GM18505 (cell line): ENCODE data around the gene RABGAP1L.

Experiments used
- ATAC-seq: cut with Tn5 transposase; IDR thresholded peaks from one replicate; pipeline ENCODE4 v1.9.1; 2021; ENCODE audit not compliant: unreplicated experiment
- POLR2A ChIP-seq: IDR thresholded peaks from 4 replicates; pipeline ENCODE4 v1.6.1; 2011; ENCODE audit warnings: borderline replicate concordance; ENCODE audit not compliant: insufficient read depth, insufficient read length; ENCODE audit errors: extremely low read depth

RABGAP1L gene

DNA sequence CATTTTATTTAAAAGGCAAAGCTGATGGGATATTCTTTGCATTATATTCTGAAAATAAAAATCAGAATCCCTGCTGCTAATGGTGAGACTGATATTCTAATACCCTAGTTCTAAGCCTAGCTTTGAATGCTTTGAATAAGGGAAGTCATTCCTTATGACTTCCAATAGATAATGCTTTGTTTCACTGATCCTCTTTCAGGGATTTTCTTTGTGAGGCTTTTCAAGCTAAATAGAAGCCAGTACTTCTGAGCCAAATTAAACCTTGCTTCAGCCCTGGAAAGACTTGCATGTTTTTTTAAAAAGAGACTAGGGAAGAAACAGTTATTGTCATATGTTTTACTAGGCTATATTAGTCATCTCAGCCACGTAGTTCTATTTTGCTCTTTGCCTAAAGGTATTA is 771.9 kb downstream of the RABGAP1L start:
- no peak for TF ChIP-seq POLR2A
- no peak for ATAC-seq

DNA sequence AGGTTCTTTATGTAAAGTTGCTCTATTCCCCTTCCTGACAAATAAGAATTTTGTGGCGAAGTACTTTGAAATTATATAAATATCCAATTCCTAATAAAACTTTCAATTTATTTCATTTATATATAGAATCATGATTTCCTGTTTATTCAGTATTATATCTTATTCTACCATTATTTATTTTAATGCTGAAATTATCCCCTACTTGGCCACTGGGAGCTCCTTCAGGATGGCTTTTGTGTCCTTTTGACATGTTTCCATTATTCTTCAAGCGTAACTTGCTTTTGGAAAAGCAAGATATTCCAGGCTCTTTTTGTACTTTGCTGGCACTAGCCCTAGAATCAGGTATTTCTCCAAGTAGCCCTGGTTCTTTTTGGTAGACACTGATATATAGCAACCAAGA is 773.3 kb downstream of the RABGAP1L start:
- no peak for TF ChIP-seq POLR2A
- ATAC-seq: no peak

DNA sequence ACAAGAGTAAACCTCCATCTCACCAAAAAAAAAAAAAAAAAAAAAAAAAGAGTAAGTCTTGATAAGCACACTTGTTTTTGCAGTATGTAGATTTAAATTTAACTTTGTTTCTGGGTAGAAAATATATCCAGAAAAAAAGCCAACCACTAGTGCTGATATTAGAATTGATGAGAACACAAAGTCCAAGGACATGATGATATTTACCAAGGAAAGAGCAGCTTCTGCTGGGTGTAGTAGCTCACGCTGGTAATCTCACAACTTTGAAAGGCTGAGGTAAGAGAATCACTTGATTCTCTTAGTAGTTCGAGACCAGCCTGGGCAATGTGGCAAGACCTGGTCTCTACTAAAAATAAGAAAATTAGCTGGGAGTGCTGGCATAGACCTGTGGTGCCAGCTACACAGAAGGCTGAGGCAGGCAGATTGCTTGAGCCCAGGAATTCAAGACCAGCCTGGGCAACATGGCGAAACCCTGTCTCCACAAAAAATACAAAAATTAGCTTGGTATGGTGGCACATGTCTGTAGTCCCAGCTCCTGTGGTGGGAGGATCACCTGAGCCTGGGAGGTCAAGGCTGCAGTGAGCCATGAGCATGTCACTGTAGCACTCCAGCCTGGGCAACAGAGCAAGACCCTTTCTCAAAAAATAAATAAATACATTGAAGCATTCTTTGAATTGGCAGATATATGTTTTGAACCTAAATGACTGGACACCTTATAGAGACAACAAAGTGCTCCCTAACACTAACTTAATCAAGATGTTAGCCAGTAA is 776.8 kb downstream of the RABGAP1L start:
- ATAC-seq: no peak
- no peak for TF ChIP-seq POLR2A

DNA sequence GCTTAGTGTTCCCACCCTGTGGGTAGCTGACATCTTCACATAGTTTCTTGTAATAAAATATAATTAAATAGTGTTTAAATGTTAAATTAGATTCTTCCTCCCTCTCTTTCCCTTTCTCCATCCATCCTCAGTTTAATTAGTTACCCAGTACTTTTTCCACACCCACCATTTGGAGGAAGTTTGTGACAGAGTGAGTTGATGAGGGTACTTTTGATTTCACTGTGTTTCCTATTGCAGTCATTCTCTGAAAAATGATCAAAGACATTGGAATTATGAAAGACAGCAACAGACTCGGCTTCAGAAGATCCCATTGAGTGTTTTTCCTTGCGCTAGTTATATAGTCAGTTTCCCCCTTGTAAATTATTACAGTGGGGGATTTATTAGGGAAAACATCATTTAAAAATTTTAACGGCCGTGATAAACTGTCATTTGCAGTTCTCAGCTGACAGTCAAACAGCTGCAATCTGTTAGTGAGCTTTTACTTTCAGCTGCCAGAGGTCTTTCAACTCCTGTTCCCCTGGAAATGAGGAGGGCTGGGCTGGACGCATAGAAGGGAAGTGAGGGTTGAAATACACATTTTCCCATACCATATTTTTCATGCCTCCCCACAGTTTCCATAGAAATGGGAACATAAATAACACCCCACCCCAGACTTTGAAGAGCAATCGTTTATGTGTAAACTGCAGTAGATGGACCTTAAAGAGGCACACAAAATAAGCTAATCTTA is 779.1 kb downstream of the RABGAP1L start:
- TF ChIP-seq POLR2A: no peak
- no peak for ATAC-seq

DNA sequence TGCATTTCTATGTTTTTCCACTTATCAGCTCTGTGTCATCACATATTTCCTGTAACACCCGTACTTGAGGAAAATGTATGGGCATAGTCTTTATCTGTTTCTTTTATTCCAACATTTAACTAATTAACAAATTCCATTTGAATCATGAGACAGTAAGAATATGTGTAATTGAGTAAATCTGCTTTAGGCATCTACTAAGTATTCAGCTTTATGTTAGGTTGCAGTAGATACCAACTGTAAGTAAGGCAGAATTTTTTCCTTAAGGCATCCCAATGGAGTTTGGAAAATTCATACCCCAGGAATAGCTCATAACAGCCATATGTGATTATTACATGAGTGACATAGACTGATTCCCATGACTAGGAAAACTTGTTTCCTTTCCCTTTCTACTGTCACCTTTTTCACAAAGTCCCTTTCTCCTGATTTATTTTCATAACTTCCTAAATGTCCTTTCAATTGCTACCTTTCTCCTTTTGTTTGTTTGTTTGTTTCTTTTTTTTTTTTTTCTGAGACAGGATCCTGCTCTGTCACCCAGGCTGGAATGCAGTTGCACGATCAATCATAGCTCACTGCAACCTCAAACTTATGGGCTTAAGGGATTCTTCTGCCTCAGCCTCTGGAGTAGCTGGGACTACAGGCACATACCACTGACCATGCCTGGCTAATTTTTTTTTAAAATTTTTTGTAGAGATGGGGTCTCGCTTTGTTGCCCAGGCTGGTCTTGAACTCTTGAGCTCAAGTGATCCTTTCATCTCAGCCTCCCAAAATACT is 780.6 kb downstream of the RABGAP1L start:
- no peak for ATAC-seq
- no peak for TF ChIP-seq POLR2A

DNA sequence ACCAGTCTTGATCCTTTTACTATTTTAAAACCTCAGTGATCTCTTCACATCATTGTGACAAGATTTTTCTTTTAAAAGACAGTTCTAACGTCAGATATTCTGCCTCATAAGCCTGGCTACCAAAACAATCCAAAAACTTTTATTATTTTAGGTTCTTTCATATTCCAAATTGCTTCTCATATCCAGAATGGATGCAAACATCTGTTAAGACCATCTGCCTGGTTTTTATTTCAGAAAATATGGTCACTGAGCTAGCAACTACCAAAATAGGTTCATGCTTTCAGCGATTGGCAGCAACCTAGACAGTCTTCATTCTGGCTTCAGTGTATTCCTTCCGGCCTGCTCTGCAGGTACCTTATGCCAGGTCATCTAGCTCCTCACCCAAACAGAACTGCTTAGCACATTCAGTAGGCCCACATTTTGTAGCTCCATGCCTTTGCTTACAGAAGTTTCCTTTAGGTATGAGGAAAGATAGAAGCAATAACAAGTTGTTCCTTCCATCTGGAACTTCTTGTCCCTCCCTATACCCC is 781.4 kb downstream of the RABGAP1L start:
- no peak for TF ChIP-seq POLR2A

DNA sequence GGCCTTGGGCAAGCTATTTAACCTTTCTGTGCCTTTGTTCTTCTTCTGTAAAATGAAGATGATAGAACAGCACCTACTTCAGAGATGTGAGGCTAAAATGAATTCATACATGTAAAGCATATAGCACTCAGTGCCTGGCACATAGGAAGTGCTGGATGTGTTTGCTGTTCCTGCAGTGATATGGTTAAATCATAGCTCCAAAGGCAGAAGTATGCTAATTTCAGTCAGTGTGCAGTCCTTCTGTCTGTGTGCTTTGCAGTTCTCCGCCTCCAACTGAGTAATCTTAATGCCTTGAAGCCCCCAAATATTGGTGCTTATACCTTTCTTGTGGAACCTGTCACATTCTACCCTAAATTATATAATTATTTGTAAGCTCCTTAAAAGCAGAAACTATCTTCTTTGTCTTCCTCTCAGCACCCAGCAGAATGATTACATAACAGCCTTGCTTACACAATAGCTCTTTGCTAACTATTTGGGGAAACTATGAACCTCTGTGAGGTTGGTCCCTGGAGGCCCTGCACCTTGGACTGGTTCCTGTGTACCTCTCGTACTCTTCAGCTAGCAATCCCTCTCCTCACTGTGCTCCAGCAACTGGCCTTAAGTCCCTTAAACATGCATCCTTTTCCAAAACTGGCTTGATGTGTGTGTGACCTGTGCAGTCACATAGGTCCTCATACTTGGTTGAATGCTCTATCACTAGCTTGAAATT is 783.4 kb downstream of the RABGAP1L start:
- no peak for TF ChIP-seq POLR2A
- no peak for ATAC-seq

More for the DNA sequence above, 781.4 kb downstream of the RABGAP1L start:
- ATAC-seq: no peak

DNA sequence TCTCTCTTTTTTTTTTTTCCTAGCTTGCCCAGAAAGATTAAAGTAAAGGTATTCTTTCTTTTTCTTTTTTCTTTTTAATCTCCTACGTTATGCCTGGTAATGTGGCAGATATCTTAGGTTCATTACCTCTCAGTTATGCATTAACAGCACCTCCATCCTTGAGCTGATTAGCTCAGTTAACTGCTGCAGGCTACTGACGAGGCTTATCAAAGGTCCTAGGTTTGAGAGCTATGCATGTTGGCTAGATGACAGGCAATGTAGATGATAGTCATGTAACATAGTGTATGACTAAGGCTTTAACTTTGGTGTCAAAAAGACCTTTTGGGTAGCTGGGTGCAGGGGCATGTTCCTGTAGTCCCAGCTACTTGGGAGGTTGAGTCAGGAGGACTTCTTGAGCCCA is 786.7 kb downstream of the RABGAP1L start:
- ATAC-seq: no peak

DNA sequence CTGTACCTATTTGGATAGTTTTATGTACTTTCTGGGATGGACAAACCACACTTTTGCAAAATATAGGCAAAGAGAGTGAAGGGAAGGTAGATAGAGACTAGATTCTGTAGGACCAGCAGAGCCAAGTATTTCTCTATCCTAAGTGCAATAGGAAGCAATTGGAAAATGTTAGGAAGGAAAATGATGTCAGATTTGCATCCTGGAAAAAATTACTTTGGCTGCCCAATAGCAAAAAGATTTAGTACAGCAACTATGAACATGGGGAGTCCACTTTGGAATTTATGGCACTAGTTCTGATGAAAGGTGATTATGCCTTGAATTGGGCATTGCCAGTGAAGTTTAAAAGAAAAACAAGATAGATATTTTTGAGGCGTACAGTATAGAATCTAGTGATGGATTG is 789.7 kb downstream of the RABGAP1L start:
- ATAC-seq: no peak
- TF ChIP-seq POLR2A: no peak

More for the DNA sequence above, 786.7 kb downstream of the RABGAP1L start:
- TF ChIP-seq POLR2A: no peak

DNA sequence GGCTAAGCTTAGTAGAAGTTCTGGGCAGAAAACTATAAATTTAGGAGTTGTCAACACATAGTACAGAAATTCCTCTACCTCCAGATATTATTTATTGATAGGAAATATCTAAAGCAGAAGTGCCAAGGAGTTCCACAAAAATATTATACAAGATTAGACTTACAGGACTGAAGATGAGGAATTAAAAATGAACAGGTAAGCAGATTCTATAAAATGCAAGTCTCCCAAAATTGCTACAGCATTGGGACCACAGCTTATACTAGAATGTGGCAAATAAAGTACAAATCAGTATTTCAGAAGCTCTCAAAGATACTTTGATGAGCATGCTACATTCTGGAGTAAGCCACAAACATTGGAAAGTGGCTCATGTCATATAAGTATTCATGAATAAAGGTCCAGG is 790.3 kb downstream of the RABGAP1L start:
- no peak for TF ChIP-seq POLR2A
- no peak for ATAC-seq

DNA sequence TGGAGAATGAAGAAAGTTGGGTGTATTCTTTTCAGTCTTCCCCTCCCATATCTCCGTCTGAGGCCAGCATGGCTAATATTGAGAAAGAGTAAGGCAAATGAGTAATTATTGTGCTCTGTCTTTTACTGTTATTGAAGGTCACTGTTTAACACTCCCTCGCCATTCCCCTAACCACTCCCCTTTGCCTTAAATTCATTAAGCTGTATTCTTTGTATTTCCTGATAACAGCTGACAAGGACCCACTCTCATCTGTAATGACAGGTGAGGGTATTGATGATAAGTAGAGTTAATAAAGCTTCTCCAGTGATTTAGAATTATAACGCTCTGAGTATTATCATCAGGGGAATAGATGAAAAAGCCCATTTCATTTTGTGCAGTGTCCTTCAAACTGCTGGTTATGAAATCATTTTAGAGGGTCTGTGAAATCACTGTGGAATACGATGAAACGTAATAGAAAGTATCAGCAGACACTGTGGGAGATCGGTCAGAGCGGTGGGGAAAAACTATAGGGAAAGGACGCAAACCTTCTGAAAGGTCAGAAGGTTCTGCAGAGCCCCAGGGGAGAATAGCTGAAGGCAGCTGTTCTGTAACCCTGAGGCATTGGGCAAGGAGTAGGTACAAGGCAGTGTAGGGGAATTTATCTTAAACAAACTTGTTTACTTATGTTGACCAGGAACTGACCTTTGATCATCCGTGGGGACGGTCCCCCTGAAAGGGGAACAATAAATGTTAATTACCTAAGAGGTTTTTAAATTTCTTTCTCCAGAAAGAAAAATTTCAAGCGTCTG is 794.2 kb downstream of the RABGAP1L start:
- ATAC-seq: no peak
- TF ChIP-seq POLR2A: no peak

DNA sequence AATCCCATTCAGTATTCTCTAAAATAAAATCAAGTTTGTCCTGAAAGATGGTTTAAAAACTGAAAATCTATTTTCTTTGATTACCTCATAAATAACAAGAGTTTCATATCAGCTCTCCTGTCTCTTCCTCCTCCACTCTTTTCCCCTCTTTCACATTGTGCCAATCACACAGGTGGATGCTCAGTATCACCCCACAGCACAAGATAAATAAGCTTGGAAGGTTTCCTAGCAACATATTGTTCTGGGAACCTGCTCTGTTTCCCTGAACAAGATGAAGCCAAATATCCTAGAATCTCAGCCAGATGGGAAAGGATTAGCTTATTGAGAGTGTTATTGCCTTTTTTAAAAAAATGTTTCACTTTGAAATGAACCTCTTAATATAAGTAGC is 794.7 kb downstream of the RABGAP1L start:
- ATAC-seq: no peak
- TF ChIP-seq POLR2A: no peak
